RWPE2 (cell line): ENCODE data around the gene HEXD.

ENCODE experiments used
- ATAC-seq: fragments of 200-7000 bp; cut with Tn5 transposase; 3 replicates; pipeline ENCODE4 v1.9.1; 2021; ENCODE audit warnings: low read depth
- DNase-seq: peaks from one replicate; pipeline ENCODE4 v3.0.0-alpha.2; 2020; ENCODE audit warnings: low spot score
- H3K27ac ChIP-seq: fragments of 450-650 bp; 2 replicates; pipeline ENCODE4 v1.5.1; 2017; ENCODE audit warnings: mild to moderate bottlenecking; ENCODE audit not compliant: poor library complexity, severe bottlenecking
- H3K27me3 ChIP-seq: fragments of 250-450 bp; sonication (Bioruptor Pico); 2 replicates; pipeline ENCODE4 v1.5.1; 2021; ENCODE audit warnings: mild to moderate bottlenecking, moderate library complexity; ENCODE audit not compliant: insufficient read depth, poor library complexity, severe bottlenecking
- H3K36me3 ChIP-seq: fragments of 250-450 bp; sonication (Bioruptor Pico); 2 replicates; pipeline ENCODE4 v1.5.1; 2020; ENCODE audit warnings: low read depth, mild to moderate bottlenecking, moderate library complexity
- H3K4me1 ChIP-seq: fragments of 250-450 bp; sonication (Bioruptor Pico); 2 replicates; pipeline ENCODE4 v1.5.1; 2021; ENCODE audit warnings: mild to moderate bottlenecking, moderate library complexity; ENCODE audit not compliant: insufficient read depth, poor library complexity, severe bottlenecking
- H3K4me3 ChIP-seq: fragments of 250-450 bp; sonication (Bioruptor Pico); 2 replicates; pipeline ENCODE4 v1.5.1; 2021; ENCODE audit warnings: mild to moderate bottlenecking, moderate library complexity; ENCODE audit not compliant: severe bottlenecking
- H3K9me3 ChIP-seq: fragments of 250-450 bp; sonication (Bioruptor Pico); 2 replicates; pipeline ENCODE4 v1.5.1; 2021; ENCODE audit warnings: mild to moderate bottlenecking, moderate library complexity; ENCODE audit not compliant: severe bottlenecking
- CTCF ChIP-seq: fragments of 450-650 bp; IDR thresholded peaks from one replicate; pipeline ENCODE4 v1.5.1; 2017; ENCODE audit warnings: mild to moderate bottlenecking, moderate library complexity; ENCODE audit not compliant: poor library complexity, severe bottlenecking

HEXD gene

GRCh38 chr17:82428546-82428945 is 10.4 kb downstream of the HEXD start:
- DNase-seq (no peak), ATAC-seq (no peak)
- H3K4me1 ChIP-seq = no peaks in the 10 kb centered on the region
- H3K4me3 ChIP-seq = no peak overlapping the region
- H3K36me3 ChIP-seq = no peaks in the 10 kb centered on the region
- no peak for TF ChIP-seq CTCF
- no peak overlapping the region for H3K27ac ChIP-seq
- no peaks in the 10 kb centered on the region for H3K9me3 ChIP-seq
- H3K27me3 ChIP-seq = no peaks in the 10 kb centered on the region

GRCh38 chr17:82429824-82430223 is 11.7 kb downstream of the HEXD start:
- no peak for ATAC-seq
- no peak for DNase-seq
- Histone ChIP-seq H3K27me3 (no peaks in the 10 kb centered on the region), H3K4me1 (no peaks in the 10 kb centered on the region), H3K27ac (no peak overlapping the region), H3K36me3 (no peaks in the 10 kb centered on the region), H3K4me3 (no peak overlapping the region), H3K9me3 (no peaks in the 10 kb centered on the region)
- no peak for TF ChIP-seq CTCF

GRCh38 chr17:82432017-82432416 is 13.9 kb downstream of the HEXD start:
- Histone ChIP-seq H3K9me3 (no peaks in the 10 kb centered on the region), H3K36me3 (no peaks in the 10 kb centered on the region), H3K27ac (no peak overlapping the region), H3K27me3 (no peaks in the 10 kb centered on the region), H3K4me1 (no peaks in the 10 kb centered on the region), H3K4me3 (no peak overlapping the region)
- DNase-seq (no peak), ATAC-seq (no peak)
- TF ChIP-seq CTCF = no peak

GRCh38 chr17:82433560-82434215 is 15.5 kb downstream of the HEXD start:
- DNase-seq (no peak), ATAC-seq (no peak)
- Histone ChIP-seq H3K4me3 (no peak overlapping the region), H3K36me3 (no peaks in the 10 kb centered on the region), H3K9me3 (no peaks in the 10 kb centered on the region), H3K4me1 (no peaks in the 10 kb centered on the region), H3K27me3 (no peaks in the 10 kb centered on the region), H3K27ac (no peak overlapping the region)
- no peak for TF ChIP-seq CTCF

- ATAC-seq (no peak), DNase-seq (no peak)
- Histone ChIP-seq H3K27me3 (no peaks in the 10 kb centered on the region), H3K36me3 (no peaks in the 10 kb centered on the region), H3K27ac (no peak overlapping the region), H3K4me3 (no peak overlapping the region), H3K4me1 (no peaks in the 10 kb centered on the region), H3K9me3 (no peaks in the 10 kb centered on the region)
- TF ChIP-seq CTCF = no peak
Measured at GRCh38 chr17:82434216-82434565, 16.0 kb downstream of the HEXD start.
